GM15510 (cell line): ENCODE data around the gene COL9A3.
A peak's percentile ranks its signal among the peaks of the same experiment; 100 is the strongest.

ENCODE experiments used
- POLR2A ChIP-seq: IDR thresholded peaks from 3 replicates; pipeline ENCODE4 v1.6.1; 2011; ENCODE audit warnings: borderline replicate concordance; ENCODE audit not compliant: insufficient read length; ENCODE audit errors: extremely low read depth

Gene COL9A3

GRCh38 chr20:62790075-62790474 is 26.8 kb upstream of the COL9A3 start:
- TF ChIP-seq POLR2A, result no peak

- no peak for TF ChIP-seq POLR2A
Measured at GRCh38 chr20:62791301-62792181, 25.3 kb upstream of the COL9A3 start.

- no peak for TF ChIP-seq POLR2A
Measured at GRCh38 chr20:62792182-62792939, 24.5 kb upstream of the COL9A3 start.

- no peak for TF ChIP-seq POLR2A
Measured at GRCh38 chr20:62792940-62793756, 23.7 kb upstream of the COL9A3 start.

GRCh38 chr20:62793757-62794006 is 23.2 kb upstream of the COL9A3 start:
- no peak for TF ChIP-seq POLR2A

GRCh38 chr20:62794007-62794724 is 22.7 kb upstream of the COL9A3 start:
- peak; percentile 74 for TF ChIP-seq POLR2A

- TF ChIP-seq POLR2A, result peak; percentile 41
Measured at GRCh38 chr20:62795023-62795761, 21.7 kb upstream of the COL9A3 start.

- no peak for TF ChIP-seq POLR2A
Measured at GRCh38 chr20:62796699-62797491, 20.0 kb upstream of the COL9A3 start.

- no peak for TF ChIP-seq POLR2A
Measured at GRCh38 chr20:62797671-62798532, 18.9 kb upstream of the COL9A3 start.

GRCh38 chr20:62799036-62799435 is 17.8 kb upstream of the COL9A3 start:
- no peak for TF ChIP-seq POLR2A

GRCh38 chr20:62799459-62799858 is 17.4 kb upstream of the COL9A3 start:
- TF ChIP-seq POLR2A, result no peak

GRCh38 chr20:62799873-62800272 is 17.0 kb upstream of the COL9A3 start:
- no peak for TF ChIP-seq POLR2A

GRCh38 chr20:62800314-62801259 is 16.3 kb upstream of the COL9A3 start:
- TF ChIP-seq POLR2A, result no peak
